Neutrophil (primary cell): ENCODE results near the gene RAB40C.

Source experiments
- H3K27ac ChIP-seq: fragments of 200-600 bp; sonication (generic); 2 replicates; pipeline ENCODE4 v1.5.1; 2016; ENCODE audit warnings: mild to moderate bottlenecking, moderate library complexity
- H3K27me3 ChIP-seq: fragments of 200-600 bp; sonication (generic); 2 replicates; pipeline ENCODE4 v1.6.0; 2016; ENCODE audit warnings: mild to moderate bottlenecking
- H3K36me3 ChIP-seq: fragments of 200-600 bp; sonication (generic); 2 replicates; pipeline ENCODE4 v1.5.1; 2017
- H3K4me1 ChIP-seq, 2 experiments: fragments of 200-600 bp in 1 of 2; sonication (generic) in 1 of 2; 1 replicate in 1 of 2; 2 replicates in 1 of 2; pipeline versions ENCODE4 v1.5.1 to v1.6.1; 2013 to 2016; ENCODE audit warnings: low read depth in 1 of 2, low read length in 1 of 2, mild to moderate bottlenecking in 1 of 2, moderate library complexity in 1 of 2; ENCODE audit not compliant: control insufficient read depth in 1 of 2, insufficient read depth in 1 of 2
- H3K4me3 ChIP-seq, 2 experiments: fragments of 200-600 bp in 1 of 2; sonication (generic) in 1 of 2; 1 replicate in 1 of 2; 2 replicates in 1 of 2; pipeline ENCODE4 v1.5.1; 2013 to 2016; ENCODE audit warnings: low read depth in 1 of 2, low read length in 1 of 2, mild to moderate bottlenecking in 1 of 2, moderate library complexity in 1 of 2
- H3K9me3 ChIP-seq: fragments of 200-600 bp; sonication (generic); 2 replicates; pipeline ENCODE4 v1.5.1; 2016
- CTCF ChIP-seq: fragments of 200-600 bp; sonication (generic); IDR thresholded peaks from 2 replicates; pipeline ENCODE4 v1.5.1; 2016; ENCODE audit warnings: antibody characterized with exemption

The RAB40C gene

DNA sequence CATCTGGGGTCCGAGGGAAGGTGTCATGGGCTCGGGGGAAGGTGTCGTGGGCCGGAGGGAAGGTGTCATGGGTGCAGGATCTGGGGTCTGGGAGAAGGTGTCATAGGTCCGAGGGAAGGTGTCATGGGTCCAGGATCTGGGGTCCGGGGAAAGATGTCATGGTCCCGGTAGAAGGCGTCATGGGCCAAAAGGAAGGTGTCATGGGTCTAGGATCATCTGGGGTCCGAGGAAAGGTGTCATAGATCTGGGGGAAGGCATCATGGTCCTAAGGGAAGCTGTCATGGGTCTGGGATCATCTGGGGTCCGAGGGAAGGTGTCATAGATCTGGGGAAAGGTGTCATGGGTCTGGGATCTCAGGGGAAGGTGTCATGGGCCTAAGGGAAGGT lies 942 bp downstream of the RAB40C start:
- peak overlapping the region; percentile 96 for H3K27ac ChIP-seq
- H3K4me1 ChIP-seq, result peaks cover 66 to 71% of the 10 kb centered on the region in 2 experiments
- no peak for TF ChIP-seq CTCF
- peak overlapping the region; percentile 72 to 73 for H3K4me3 ChIP-seq
- peaks cover 5% of the 10 kb centered on the region for H3K27me3 ChIP-seq
- no peaks in the 10 kb centered on the region for H3K36me3 ChIP-seq
- H3K9me3 ChIP-seq, result no peaks in the 10 kb centered on the region

DNA sequence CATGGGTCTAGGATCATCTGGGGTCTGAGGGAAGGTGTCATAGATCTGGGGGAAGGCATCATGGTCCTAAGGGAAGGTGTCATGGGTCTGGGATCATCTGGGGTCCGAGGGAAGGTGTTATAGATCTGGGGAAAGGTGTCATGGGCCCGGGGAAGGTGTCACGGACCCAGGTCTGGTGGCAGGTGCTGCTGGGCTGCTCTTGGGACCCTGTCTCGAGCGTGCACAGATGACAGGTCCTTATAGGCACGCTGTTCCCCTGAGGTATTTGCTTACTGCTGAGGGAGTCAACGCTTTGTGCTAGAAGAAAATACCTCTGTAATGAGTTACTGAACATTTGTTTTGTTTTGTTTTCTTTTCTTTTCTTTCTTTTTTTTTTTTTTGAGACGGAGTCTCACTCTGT lies 1.4 kb downstream of the RAB40C start:
- H3K27ac ChIP-seq, result peak overlapping the region; percentile 96
- peak overlapping the region; percentile 72 to 73 for H3K4me3 ChIP-seq
- H3K36me3 ChIP-seq, result no peaks in the 10 kb centered on the region
- H3K4me1 ChIP-seq, result peaks cover 71 to 75% of the 10 kb centered on the region in 2 experiments
- no peaks in the 10 kb centered on the region for H3K9me3 ChIP-seq
- no peak for TF ChIP-seq CTCF
- peaks cover 1% of the 10 kb centered on the region for H3K27me3 ChIP-seq

- H3K4me1 ChIP-seq, result peaks cover 78 to 83% of the 10 kb centered on the region in 2 experiments
- H3K4me3 ChIP-seq, result peak overlapping the region; percentile 58 to 62
- peak overlapping the region; percentile 96 for H3K27ac ChIP-seq
Observed at GRCh38 chr16:591892-592517, 2.1 kb downstream of the RAB40C start.

GRCh38 chr16:592518-593306 lies 2.8 kb downstream of the RAB40C start:
- Histone ChIP-seq H3K27ac (peak overlapping the region; percentile 96), H3K36me3 (no peaks in the 10 kb centered on the region), H3K9me3 (no peaks in the 10 kb centered on the region), H3K27me3 (no peaks in the 10 kb centered on the region), H3K4me1 (peaks cover 77 to 79% of the 10 kb centered on the region in 2 experiments), H3K4me3 (peak overlapping the region; percentile 58 to 62)
- no peak for TF ChIP-seq CTCF

More at GRCh38 chr16:591892-592517, 2.1 kb downstream of the RAB40C start:
- no peaks in the 10 kb centered on the region for H3K27me3 ChIP-seq
- TF ChIP-seq CTCF, result no peak
- H3K9me3 ChIP-seq, result no peaks in the 10 kb centered on the region
- H3K36me3 ChIP-seq, result no peaks in the 10 kb centered on the region

DNA sequence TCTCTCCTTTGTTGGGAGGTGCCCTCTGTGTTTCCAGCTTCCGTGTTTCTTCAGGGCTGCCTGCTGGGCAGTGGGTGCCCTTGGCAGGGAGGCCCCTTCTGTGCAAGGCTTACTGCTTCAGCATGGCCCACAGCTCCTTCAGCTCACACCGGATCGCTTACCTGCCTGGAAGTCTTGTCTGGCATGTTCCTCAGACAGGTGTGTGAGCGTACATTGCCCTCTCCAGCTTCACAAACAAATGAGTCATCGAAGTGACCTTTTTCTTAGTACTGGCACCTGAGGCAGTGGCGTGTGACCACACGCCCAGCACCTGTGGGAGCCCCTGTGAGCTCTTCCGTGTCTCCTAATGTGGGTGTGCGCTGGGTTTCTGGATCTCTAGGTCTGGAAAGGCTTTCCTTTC lies 3.5 kb downstream of the RAB40C start:
- Histone ChIP-seq H3K4me1 (peaks cover 70 to 73% of the 10 kb centered on the region in 2 experiments), H3K27me3 (no peaks in the 10 kb centered on the region), H3K36me3 (no peaks in the 10 kb centered on the region), H3K4me3 (peak overlapping the region; percentile 58 to 62), H3K9me3 (no peaks in the 10 kb centered on the region), H3K27ac (peak overlapping the region; percentile 96)
- TF ChIP-seq CTCF, result no peak
